ENCODE measurements around the gene NFIC.
A peak's percentile ranks its signal among the peaks of the same experiment; 100 is the strongest.

Gene NFIC

GRCh38 chr19:3359919-3360420 lies 6.4 kb upstream of the NFIC start:
- peak in 3 of 6 experiments; percentile 33 to 48 (median 46) for DNase-seq

DNA sequence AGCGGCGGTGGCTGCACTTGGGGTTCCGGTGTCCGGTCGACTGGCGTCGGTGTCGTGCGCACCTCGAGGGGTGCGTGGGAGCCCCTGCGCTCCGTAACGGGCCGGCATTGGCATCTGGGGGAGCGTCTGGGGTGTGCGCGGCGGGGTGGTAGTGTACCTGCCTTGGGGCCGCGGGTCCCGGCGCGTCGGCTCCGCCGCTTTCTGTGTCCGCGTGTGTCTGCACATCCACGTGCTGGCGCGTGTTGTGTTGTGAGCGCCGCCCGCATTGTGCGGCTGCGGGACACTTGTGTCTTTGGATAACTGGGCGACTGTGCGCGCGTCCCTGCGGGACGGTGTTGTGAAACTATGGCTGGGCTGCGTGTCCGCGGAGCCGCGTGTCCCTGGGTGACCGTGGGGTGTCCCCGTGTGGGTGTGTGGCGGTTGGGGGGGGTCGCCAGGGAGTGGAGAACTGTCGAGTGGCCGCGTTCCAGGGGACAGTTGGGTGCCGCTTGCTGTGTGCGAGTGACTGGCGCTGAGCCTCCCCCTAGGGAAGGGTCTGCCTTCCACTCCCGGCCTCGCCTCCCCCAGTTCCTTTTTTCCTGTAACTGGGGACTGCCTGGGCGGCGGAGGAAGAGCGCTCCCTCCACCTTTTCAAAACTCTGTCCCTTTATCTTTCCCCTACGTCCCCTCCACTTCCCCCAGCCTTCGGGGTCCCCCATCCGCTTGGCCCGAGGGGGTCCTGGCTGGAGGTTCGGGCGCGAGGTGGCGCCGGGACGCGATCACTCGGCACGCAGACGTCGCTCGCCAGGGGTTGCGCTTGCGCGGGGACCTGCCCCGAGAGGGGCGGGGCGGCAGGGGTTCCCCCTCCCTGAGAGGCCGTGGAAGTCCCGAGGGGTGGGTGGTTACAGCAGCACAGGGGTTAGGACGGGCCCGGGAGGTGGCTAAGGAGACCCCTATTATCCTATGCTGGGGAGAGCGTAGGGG lies 5.7 kb upstream of the NFIC start:
- peak; percentile 62 to 71 (median 69) for DNase-seq

DNA sequence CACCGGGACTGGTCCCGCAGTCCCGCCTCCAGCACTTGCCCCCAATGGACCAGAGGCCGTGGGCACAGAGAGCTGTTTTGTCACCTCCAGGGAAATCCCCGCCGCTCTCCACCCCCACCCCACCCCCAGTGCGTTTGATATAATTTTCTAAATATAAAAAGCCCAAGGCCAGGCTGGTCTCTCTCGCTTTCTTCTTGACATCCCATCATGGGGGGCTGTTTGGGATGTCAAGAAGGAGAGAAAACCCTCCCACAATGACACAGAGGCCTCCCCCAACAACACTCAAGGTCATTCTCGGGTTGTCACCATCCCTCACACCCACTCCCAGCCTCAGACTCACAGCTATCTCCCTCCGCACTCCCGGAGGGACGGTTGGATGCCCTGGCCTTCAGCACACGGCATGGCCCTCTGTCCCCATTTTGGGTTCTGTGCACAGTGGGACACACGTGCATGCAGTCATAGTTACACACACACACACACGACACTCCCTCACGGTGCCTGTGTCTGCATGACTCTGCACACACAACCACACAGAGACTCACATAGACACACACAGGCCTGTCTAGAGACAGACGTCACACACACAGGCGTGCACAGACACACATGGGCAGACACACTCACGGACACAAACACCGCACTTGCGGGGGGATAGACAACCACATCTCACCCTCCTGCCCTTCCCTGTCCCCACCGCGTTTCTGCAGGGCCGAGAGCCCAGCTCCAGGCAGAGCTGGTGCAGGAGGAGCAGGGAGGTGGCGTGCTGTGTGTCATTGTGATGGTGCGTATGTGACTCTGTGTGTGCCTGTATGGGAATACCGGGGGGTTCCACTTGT lies 4.8 kb upstream of the NFIC start:
- DNase-seq = peak in 2 of 6 experiments; percentile 56 to 62

DNA sequence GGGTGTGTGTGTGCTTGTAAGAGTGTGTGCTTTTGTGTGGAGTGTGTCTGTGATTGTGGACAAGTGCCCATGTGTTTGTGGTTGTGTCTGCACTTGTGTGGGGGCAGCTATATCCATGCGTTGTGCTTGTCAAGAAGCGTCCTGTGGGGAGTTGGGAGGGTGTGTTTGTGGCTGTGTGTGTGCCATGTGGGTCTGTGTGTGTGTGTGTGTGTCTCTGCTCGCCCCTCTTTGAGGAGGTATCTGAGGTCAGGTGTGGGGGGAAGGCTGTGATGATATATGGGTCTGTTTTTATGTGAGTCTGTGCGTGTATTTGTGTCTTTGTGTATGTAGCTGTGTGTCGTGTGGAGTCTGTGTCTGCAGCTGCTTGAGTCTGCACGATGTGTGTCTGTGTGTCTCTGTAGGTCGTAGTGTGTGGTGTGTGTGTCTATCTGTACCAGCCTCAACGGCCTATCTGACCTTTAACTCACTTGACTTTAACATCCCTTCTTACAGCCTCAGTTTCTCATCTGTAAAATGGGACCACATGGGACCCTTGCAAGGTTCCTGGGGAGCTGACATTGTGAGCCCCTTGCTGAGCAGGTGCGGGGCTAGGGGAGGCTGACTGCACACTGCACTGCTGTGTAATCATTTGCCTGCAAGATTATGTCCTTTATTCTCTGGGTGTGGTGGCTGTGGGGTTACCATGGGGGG lies 4.0 kb upstream of the NFIC start:
- DNase-seq = no peak

- no peak for DNase-seq
Measured at GRCh38 chr19:3363841-3364500, 2.4 kb upstream of the NFIC start.

GRCh38 chr19:3364501-3364858 lies 1.9 kb upstream of the NFIC start:
- no peak for DNase-seq

GRCh38 chr19:3365093-3365835 lies 1.1 kb upstream of the NFIC start:
- no peak for DNase-seq

DNA sequence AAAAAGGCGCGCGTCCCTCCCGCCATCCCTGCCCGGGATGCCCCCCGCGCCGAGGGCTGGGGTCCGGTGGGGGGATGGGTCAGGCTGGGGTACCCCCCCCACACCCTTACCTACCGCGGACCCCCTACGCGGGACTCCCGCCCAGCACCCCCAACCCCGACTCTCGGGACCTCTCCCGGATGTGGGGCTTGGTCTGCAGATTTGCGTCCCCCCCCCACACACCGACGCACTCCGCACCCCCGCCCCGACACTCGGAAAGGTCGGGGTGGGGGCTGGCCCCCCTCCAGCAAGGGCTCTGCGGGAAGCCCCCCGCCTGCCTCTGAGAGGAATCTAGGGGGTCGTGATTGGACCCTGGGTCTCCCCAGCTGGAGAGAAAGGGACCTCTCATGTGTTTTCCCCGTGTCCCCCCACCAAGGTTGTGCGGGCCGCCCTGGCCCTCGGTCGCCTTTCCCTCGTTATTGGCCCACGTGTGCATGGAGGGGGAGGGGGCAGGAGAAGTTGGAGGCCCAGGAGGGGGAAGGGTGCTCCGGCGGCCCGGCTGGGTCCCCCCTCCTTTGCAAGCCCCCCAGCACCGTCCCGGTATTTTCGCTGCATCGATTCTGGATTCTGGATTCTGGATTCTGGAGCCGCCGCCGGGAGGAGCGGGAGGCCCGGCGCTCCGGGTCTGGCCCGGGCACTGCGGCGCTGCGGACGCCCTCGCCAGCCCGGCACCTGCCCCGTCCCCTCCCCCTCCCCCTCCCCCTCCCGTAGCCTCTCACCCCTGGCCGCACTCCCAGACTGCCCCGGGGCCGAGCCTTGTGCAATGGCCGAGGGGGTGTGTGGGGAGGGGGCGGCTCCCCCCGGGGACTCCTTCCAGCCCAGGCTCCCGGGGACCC lies 607 bp downstream of the NFIC start:
- no peak for DNase-seq

- no peak for DNase-seq
Measured at GRCh38 chr19:3367628-3368440, 1.5 kb downstream of the NFIC start.

DNA sequence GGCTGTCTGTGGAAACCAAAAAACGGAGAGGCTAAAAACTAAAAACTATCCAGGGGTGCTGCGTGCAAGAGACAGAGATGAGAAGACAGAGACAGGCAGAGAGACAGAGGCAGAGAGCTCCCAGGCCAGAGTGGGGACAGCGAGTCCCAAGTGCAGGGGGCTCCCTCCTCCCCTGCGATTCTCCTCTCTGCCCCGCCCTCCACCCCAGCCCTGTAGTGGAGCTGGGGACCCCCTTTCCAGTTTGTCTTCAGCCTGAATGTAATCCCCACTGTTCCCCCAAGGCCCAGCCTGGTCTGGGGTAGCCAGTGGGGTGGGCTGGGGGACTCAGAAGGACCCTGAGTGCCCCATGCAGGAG lies 2.0 kb downstream of the NFIC start:
- no peak for DNase-seq

GRCh38 chr19:3368848-3369336 lies 2.5 kb downstream of the NFIC start:
- DNase-seq = no peak

DNA sequence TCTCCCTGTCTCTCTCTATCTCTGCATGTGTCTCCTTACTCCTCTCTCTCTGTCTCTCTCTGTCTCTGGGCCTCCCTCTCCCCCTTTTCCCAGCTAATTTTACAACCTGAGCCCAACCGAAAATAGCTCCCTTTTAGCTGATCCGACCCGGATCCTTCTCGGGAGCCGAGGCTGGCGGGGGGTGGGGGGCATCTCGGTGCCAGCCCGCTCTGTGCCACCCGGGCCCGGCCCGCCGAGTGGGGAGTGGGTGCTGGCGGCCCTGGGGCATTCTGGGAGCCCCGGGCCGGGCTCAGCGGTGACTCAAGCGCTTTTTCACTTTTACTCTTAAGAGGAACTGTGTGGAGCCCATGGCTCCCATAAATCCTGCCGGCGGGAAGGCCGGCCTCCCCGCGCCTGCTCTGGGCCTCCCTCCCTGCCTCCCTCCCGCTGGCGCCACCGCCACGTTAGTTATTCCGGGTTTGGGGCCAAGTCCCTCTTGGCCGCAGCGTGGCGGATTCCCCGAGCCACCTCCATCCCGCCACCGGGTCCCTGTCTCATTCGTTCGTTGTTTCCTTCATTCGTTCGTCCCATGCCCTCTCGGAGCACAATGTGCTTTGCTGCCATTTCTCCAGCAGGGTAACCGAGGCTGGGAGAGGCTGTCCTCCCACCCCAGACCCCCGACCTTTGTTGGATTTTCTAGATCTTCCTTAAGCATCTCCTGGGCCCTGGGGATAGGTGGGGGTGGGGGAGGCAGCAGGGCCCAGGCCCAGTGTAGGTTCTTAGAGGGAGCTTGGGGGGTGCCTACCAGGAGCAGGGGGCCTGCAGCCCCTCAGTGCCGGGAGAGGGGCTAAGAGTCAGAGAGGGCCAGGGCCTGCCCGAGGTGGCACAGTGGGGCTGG lies 3.2 kb downstream of the NFIC start:
- DNase-seq = no peak

DNA sequence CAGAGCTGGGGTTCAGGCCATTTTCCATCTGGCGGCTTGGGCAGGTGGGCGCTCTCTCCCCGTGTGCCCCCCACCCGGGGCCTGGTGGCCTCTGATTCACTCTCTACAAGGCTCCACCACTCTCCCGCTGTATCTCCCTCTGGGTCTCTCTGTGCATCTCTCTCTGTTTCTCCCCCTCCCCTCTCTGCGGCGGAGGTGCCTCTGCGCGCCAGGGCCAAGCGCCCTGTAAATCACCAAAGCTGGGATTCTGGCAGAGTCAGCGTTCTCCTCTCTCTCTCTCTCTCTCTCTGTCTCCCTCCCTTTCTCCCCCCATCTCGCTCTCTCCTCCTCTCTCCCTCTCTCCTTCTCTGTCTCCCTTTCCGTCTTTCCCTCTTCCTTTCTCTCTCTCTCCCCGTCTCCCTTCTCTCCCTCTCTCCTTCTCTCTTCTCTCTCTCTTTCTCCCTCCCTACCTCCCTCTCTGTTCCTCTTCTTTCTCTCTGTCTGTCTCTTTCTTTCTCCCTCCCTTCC lies 3.9 kb downstream of the NFIC start:
- DNase-seq = no peak

GRCh38 chr19:3370728-3371591 lies 4.6 kb downstream of the NFIC start:
- no peak for DNase-seq

DNA sequence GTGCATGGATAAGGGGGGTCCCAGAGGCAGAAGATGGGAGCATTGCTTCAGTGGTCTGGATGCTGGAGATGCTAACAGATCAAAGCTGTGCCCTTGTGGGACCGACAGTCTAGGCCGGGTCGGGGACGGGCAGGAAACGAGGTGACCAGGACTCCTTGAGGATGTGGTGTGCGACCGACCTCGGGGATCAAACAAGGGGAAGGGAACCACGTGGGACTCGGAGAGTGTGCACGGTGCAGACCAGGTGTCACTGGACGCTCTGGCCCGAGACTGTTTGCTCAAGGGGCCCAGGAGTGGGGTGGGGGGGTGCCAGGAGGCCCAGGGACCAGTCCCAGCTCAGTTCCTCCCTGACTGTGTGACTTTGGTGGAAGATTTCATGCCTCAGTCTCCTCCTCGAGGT lies 6.0 kb downstream of the NFIC start:
- DNase-seq = no peak

GRCh38 chr19:3373971-3374368 lies 7.6 kb downstream of the NFIC start:
- no peak for DNase-seq

DNA sequence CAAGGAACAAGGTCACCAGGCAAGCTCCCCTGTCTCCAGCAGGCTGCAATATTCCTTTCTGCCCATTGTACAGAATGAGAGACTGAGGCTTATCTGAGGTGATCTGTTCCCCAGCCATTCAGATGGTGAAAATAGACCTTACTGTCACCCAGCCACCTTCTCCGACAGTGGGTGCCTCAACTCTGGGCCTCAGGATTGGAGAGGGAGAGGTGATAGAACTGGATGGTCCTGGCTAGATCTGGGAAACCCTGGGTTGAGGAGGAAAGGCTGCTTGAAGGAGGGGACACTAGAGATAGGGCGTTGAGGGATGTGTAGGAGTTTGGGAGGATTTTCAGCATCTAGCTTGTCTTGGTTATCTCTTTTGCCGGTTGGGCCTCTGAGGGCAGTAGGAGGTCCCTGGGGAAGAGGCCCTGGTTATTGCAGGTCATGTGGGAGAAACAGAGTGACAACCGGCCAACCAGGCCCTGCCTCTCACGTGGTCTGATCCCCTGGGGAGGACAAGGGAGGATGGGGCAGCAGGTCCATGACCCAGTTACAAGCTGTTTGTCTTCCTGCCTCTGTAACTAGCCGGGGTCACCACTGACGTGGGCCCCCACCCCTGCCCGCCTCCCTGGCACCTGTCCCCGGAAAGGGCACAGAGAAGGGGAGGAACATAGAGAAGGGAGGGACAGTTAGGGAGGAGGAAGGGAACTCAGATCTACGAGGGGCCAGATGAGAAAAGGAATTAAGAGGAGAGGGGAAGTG lies 8.2 kb downstream of the NFIC start:
- no peak for DNase-seq
